GM12874 (cell line): ENCODE data around the gene PPFIA1.
A peak's percentile ranks its signal among the peaks of the same experiment; 100 is the strongest.

Experiments
- TF ChIP-seq, protein P1 (sequence below): IDR thresholded peaks from 2 replicates; pipeline ENCODE4 v1.5.1; 2011; ENCODE audit warnings: low read depth, mild to moderate bottlenecking, control low read depth, low read length, moderate library complexity; ENCODE audit not compliant: insufficient read depth

The PPFIA1 gene

DNA sequence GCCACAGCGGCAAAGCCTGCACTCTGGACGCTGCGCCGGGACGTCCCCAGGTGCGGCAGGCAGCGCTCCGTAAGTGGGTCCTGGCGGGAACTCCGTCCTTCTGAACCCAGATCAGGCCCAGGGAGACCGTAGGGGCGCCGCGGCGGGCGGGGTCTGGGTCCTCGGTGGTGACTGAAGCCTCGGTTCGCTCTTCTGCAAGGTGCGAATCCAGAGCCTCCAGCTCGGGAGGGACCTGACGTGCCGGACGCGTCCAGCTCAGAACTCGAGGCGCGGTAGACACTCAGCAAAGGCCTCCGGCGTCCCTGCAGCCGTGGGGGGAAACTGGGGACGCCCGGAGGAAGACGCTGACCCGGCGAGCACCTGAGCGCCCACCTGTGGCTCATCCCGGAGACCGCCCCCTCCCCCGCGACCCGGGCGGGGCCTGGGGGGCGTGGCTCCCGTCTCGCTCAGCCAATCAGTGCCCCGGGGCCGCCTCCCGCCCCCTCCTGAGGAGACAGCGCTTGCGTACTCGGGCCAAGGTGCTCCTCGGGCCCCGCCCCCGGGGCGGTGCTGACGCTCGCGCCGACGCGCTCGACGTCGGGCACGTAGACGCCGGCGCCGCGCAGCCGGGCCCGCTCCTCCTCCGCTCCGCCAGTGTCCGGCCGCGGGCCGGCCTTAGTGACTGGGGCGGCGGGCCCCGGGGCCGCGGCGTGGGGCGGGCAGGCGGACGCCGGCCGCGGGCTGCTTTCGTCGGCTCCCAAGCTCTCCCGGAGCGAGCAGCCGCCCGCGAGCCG is at the start of gene PPFIA1:
Gene PPFIA1, plus strand, starts transcription at position 587 of the 773 bp plus-strand sequence. CDS start 1,483 bp downstream, outside the sequence.
- TF ChIP-seq, protein P1, sequence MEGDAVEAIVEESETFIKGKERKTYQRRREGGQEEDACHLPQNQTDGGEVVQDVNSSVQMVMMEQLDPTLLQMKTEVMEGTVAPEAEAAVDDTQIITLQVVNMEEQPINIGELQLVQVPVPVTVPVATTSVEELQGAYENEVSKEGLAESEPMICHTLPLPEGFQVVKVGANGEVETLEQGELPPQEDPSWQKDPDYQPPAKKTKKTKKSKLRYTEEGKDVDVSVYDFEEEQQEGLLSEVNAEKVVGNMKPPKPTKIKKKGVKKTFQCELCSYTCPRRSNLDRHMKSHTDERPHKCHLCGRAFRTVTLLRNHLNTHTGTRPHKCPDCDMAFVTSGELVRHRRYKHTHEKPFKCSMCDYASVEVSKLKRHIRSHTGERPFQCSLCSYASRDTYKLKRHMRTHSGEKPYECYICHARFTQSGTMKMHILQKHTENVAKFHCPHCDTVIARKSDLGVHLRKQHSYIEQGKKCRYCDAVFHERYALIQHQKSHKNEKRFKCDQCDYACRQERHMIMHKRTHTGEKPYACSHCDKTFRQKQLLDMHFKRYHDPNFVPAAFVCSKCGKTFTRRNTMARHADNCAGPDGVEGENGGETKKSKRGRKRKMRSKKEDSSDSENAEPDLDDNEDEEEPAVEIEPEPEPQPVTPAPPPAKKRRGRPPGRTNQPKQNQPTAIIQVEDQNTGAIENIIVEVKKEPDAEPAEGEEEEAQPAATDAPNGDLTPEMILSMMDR, result 0 out of 2 replicates have a peak, but pooled peaks have one; percentile 23

DNA sequence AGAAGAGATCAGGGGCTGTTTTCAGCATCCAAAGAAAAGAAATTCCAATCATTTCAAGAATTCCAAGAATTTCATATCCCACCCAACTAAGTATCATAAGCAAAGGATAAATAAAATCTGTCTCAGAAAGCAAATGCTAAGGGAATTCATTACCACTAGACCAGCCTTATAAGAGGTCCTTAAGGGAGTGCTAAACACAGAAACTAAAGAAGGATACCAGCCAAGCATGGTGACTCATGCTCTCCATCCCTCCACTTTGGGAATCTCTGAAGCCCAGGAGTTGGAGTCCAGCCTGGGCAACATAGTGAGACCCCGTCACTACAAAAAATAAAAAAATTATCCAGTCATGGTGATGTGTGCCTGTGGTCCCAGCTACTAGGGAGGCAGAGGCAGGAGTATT is 49.6 kb upstream of the PPFIA1 start:
- TF ChIP-seq, protein P1, result no peak

DNA sequence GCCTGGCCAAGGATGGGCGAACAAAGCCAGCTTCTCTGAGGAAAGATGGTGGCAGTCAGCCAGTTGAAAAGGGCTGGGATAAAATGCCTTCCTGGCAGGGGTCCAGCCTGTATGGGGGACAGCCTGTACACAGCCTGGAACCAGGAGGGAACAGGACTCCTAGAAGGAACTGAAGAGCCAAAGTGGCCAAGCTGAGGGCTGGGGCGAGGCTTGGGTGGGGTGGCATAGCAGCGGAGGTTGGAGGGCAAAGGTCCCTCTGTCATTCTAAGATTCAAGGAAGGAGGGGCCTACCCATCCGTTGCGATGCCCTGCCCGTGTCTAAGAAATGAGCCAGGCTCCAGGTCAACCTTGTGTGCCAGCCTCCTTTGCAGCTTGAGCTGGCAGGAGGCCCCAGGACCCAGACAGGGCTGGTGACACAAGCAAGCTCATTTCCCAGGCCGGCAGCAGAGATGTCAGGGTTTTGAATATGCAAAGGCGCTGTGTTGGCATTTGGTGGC is 44.8 kb upstream of the PPFIA1 start:
- TF ChIP-seq, protein P1, result no peak

GRCh38 chr11:70226183-70226582 is 44.3 kb upstream of the PPFIA1 start:
- TF ChIP-seq, protein P1, result no peak

- TF ChIP-seq, protein P1, result peak; percentile 48
These were observed 43.5 kb upstream of the PPFIA1 start for GRCh38 chr11:70226967-70227366.

GRCh38 chr11:70229737-70230136 is 40.8 kb upstream of the PPFIA1 start:
- TF ChIP-seq, protein P1, result no peak

DNA sequence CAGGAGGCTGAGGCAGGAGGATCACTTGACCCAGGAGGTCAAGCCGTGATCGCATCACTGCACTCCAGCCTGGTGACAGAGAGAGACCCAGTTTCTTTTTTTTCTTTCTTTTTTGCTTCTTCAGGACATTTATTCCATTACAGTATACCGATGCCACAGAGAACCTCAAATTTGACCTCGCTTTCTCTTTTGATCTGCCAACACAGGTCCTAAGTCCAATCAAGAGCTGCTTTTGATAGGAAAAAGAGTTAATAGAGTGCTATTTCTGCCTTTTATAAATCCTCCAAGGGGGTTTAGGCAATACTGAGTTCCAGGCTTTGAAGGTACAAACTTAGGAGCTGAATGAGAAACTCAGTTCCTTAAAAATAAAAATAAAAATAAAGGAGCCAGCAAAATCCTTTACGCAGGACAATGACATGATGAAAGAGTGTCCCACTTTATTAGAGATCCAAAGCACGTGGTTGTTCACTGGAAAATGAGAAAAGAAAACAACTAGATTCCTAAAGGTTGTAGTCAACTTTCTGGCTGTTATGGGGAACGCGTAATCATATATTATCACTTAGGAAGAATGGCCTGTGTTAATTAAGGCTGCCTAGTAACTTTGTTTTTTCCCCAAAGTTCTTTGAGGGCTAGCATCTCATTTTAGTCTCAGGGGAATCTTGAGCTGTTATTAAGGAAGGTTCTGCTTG is 40.2 kb upstream of the PPFIA1 start:
- TF ChIP-seq, protein P1, result no peak
